CD4-positive, alpha-beta T cell (primary cell): ENCODE data around the gene ROBO2. TPM values are rescaled to one million over a fixed set of nuclear protein-coding genes. Genes with fewer than 3 reads are reported as not detected.

Source experiments
- ATAC-seq: fragments of 200-7000 bp; cut with Tn5 transposase; one replicate; pipeline ENCODE4 v1.10.0; 2022; ENCODE audit warnings: mild to moderate bottlenecking; ENCODE audit not compliant: poor library complexity
- CTCF ChIA-PET: fragments of 350-600 bp; sonication (Branson Sonifier 250); formaldehyde crosslinking; loops from one replicate; lab custom pipeline; 2021; ENCODE audit warnings: antibody characterized with exemption, inconsistent platforms; lab: Charles Lee
- POLR2A ChIA-PET: fragments of 350-600 bp; sonication (Branson Sonifier 250); formaldehyde crosslinking; loops from one replicate; lab custom pipeline; 2021; ENCODE audit warnings: antibody characterized with exemption, inconsistent platforms; lab: Charles Lee
- DNase-seq, 14 experiments: peaks; one replicate each; pipeline ENCODE4 v3.0.0-alpha.2; 2013 to 2020; ENCODE audit warnings: mixed read lengths in 2 of 14
- H3K27ac ChIP-seq, 2 donors: one replicate each; pipeline versions ENCODE4 v1.5.1 to v1.7.0; 2013; ENCODE audit warnings: low read length in 2 of 2, low read depth in 1 of 2, mild to moderate bottlenecking in 1 of 2
- H3K27me3 ChIP-seq, 2 experiments: 1 replicate in 1 of 2; 2 replicates in 1 of 2; pipeline versions ENCODE4 v1.6.1 to v1.7.0; 2013; ENCODE audit warnings: low read length in 2 of 2, control low read depth in 1 of 2, mild to moderate bottlenecking in 1 of 2, moderate library complexity in 1 of 2; ENCODE audit not compliant: insufficient read depth in 2 of 2, control insufficient read depth in 1 of 2
- H3K36me3 ChIP-seq: one replicate; pipeline ENCODE4 v1.6.1; 2013; ENCODE audit warnings: low read length, control low read depth; ENCODE audit not compliant: insufficient read depth
- H3K4me1 ChIP-seq: one replicate; pipeline ENCODE4 v1.6.1; 2013; ENCODE audit warnings: low read length, control low read depth; ENCODE audit not compliant: insufficient read depth
- H3K4me3 ChIP-seq: one replicate; pipeline ENCODE4 v1.5.1; 2013; ENCODE audit warnings: mild to moderate bottlenecking, low read length, moderate library complexity
- H3K9me3 ChIP-seq, 2 experiments: 1 replicate in 1 of 2; 2 replicates in 1 of 2; pipeline versions ENCODE4 v1.6.1 to v1.7.0; 2013; ENCODE audit warnings: low read length in 2 of 2, mild to moderate bottlenecking in 2 of 2, control low read depth in 1 of 2, moderate library complexity in 1 of 2; ENCODE audit not compliant: control insufficient read depth in 1 of 2, insufficient read depth in 1 of 2
- H3K27ac Mint-ChIP-seq: one replicate; pipeline ENCODE4 v1.8.0; 2020; ENCODE audit warnings: mixed read lengths
- H3K27me3 Mint-ChIP-seq: one replicate; pipeline ENCODE4 v1.8.0; 2021; ENCODE audit warnings: mixed read lengths
- H3K36me3 Mint-ChIP-seq: one replicate; pipeline ENCODE4 v1.8.0; 2021; ENCODE audit warnings: low read depth, mixed read lengths
- H3K4me1 Mint-ChIP-seq: one replicate; pipeline ENCODE4 v1.8.0; 2021; ENCODE audit warnings: low read depth, mixed read lengths
- H3K4me3 Mint-ChIP-seq: one replicate; pipeline ENCODE4 v1.8.0; 2020; ENCODE audit warnings: mild to moderate bottlenecking, mixed read lengths
- H3K9me3 Mint-ChIP-seq: one replicate; pipeline ENCODE4 v1.8.0; 2020; ENCODE audit warnings: mixed read lengths
- intact Hi-C, 2 experiments: fragments of 100-400 bp; cut with DNase I in 1 of 2; cut with micrococcal nuclease in 1 of 2; formaldehyde crosslinking; loops; one replicate each; pipeline versions ENCODE4 v1.15.1 to v1.9.0; 2023 to 2025; cut with DNase I, micrococcal nuclease
- total RNA-seq, 174 experiments: library from RNA in 2 of 174; stranded (reverse) in 2 of 174; gene quantifications; one replicate each; pipeline ENCODE4 v1.2.3 and lab custom pipeline; 2021 to 2026
- TF ChIP-seq, protein P1 (sequence below): fragments of 200-600 bp; IDR thresholded peaks from one replicate; pipeline ENCODE4 v1.8.0; 2022; ENCODE audit warnings: antibody characterized with exemption, mild to moderate bottlenecking

ROBO2 gene
- total RNA-seq, 2 experiments from 2014 or later: not detected

DNA sequence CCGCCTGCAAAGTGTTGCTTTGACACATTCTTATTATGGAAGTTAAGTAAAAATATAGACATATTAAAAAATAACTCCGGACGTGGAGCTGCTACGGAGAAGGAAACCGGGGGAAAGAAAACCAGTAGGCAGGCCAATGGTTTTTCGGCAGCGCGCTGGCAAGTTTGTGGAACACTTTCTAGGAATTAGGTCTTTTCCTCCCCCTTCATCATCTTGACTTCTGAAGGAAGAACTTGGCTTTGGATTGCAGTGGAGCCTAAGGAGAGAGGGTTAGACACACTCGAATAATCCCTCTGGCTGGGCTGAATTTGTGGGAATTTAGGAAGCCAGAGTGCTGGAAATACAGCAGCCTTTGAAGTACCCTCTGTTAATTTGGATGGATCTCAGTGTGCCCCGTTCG, 317 bp downstream of the ROBO2 start:
- ATAC-seq: no peak
- ChIA-PET POLR2A (no interaction called here), CTCF (no interaction called here)
- TF ChIP-seq, protein P1, sequence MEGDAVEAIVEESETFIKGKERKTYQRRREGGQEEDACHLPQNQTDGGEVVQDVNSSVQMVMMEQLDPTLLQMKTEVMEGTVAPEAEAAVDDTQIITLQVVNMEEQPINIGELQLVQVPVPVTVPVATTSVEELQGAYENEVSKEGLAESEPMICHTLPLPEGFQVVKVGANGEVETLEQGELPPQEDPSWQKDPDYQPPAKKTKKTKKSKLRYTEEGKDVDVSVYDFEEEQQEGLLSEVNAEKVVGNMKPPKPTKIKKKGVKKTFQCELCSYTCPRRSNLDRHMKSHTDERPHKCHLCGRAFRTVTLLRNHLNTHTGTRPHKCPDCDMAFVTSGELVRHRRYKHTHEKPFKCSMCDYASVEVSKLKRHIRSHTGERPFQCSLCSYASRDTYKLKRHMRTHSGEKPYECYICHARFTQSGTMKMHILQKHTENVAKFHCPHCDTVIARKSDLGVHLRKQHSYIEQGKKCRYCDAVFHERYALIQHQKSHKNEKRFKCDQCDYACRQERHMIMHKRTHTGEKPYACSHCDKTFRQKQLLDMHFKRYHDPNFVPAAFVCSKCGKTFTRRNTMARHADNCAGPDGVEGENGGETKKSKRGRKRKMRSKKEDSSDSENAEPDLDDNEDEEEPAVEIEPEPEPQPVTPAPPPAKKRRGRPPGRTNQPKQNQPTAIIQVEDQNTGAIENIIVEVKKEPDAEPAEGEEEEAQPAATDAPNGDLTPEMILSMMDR: no peak
- Histone ChIP-seq H3K9me3 (peaks cover 5 to 19% of the 10 kb centered on the region in 2 experiments), H3K27ac (no peak overlapping the region), H3K36me3 (no peaks in the 10 kb centered on the region), H3K4me3 (no peak overlapping the region), H3K27me3 (peaks cover 10 to 39% of the 10 kb centered on the region in 2 experiments), H3K4me1 (no peaks in the 10 kb centered on the region)
- DNase-seq: no peak
- H3K9me3 Mint-ChIP-seq: peaks cover 6% of the 10 kb centered on the region
- H3K36me3 Mint-ChIP-seq: no peaks in the 10 kb centered on the region
- intact Hi-C loops: no loop called here
- no peaks in the 10 kb centered on the region for H3K4me1 Mint-ChIP-seq
- peaks cover 52% of the 10 kb centered on the region for H3K27me3 Mint-ChIP-seq
- H3K27ac Mint-ChIP-seq: no peak overlapping the region
- H3K4me3 Mint-ChIP-seq: no peak overlapping the region

DNA sequence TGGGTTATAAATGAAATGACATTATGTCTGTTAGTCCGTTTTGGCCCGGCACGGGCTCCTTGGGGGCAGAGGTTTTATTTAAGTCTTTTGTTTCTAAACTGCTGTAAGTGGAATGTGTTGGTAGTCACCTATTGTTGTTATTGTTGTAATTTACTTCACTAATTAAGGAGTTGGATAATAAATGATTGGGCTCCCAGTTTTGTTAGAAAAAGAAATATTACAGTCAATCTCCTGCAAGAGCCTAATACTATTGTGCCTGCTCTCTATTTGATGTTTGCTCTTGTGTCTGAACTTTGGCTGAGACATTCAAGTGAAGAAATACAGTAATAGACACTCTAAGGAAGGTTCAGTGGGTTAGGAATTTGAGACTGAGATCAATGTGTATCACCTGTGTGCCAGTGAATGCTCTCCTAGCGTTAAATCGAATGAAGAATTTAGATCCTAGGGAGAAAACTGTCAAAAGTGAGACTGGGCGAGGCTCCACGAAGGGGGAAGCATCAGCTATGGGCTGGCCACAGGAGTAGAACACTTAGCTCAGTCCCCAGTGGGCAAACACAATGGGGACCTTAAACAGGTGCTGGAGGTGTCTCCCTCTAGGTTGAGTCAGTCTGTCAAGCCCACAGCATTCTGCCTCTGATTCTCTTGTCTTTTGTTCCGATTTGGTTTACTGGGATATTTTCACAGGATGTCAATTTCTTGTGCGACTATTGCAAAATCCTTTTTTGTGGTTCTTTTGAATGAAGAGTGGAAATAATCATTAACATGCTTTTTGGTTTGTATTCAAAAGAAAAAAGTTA, 1.2 kb downstream of the ROBO2 start:
- Histone ChIP-seq H3K27ac (no peak overlapping the region), H3K4me1 (no peaks in the 10 kb centered on the region), H3K9me3 (peaks cover 6 to 19% of the 10 kb centered on the region in 2 experiments), H3K4me3 (no peak overlapping the region), H3K36me3 (no peaks in the 10 kb centered on the region), H3K27me3 (peaks cover 10 to 39% of the 10 kb centered on the region in 2 experiments)
- H3K27ac Mint-ChIP-seq: no peak overlapping the region
- peaks cover 52% of the 10 kb centered on the region for H3K27me3 Mint-ChIP-seq
- no peaks in the 10 kb centered on the region for H3K36me3 Mint-ChIP-seq
- ATAC-seq: no peak
- TF ChIP-seq, protein P1: no peak
- POLR2A ChIA-PET: no interaction called here
- DNase-seq: no peak
- H3K9me3 Mint-ChIP-seq: peaks cover 11% of the 10 kb centered on the region
- no peak overlapping the region for H3K4me3 Mint-ChIP-seq
- CTCF ChIA-PET: no interaction called here
- no peaks in the 10 kb centered on the region for H3K4me1 Mint-ChIP-seq
- intact Hi-C loops: no loop called here

DNA sequence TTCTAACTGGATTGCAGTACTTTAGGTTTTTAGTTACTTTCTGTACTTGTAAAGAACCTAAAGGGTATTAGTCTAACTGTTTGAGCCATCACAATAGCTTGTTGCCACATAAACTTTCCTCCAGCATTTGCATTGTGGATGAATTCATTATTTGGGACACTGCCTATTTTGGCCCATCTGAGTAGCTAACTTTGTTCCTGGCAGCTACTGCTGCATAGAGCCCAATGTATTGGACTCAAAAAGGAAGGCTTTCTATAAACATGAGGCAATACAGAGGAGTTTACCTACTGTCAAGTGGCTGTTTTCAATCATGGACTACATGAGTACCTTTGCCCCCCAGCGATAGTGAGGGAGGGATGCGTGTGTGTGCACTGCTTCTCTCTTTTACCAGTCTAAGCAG, 1.9 kb downstream of the ROBO2 start:
- peaks cover 13% of the 10 kb centered on the region for H3K9me3 Mint-ChIP-seq
- no peak overlapping the region for H3K27ac ChIP-seq
- no peaks in the 10 kb centered on the region for H3K4me1 ChIP-seq
- TF ChIP-seq, protein P1: no peak
- no peaks in the 10 kb centered on the region for H3K36me3 Mint-ChIP-seq
- ATAC-seq (no peak), DNase-seq (no peak)
- no peak overlapping the region for H3K27ac Mint-ChIP-seq
- H3K4me3 ChIP-seq: no peak overlapping the region
- ChIA-PET POLR2A (no interaction called here), CTCF (no interaction called here)
- peaks cover 10 to 39% of the 10 kb centered on the region in 2 experiments for H3K27me3 ChIP-seq
- H3K9me3 ChIP-seq: peaks cover 10 to 19% of the 10 kb centered on the region in 2 experiments
- peaks cover 51% of the 10 kb centered on the region for H3K27me3 Mint-ChIP-seq
- intact Hi-C loops: no loop called here
- H3K36me3 ChIP-seq: no peaks in the 10 kb centered on the region
- H3K4me1 Mint-ChIP-seq: no peaks in the 10 kb centered on the region
- H3K4me3 Mint-ChIP-seq: no peak overlapping the region
